HG03565 (cell line): ENCODE results near the gene PLA2G15.

ENCODE experiments used
- ATAC-seq: cut with Tn5 transposase; IDR thresholded peaks from one replicate; pipeline ENCODE4 v1.9.1; 2021; ENCODE audit warnings: mild to moderate bottlenecking, moderate library complexity; ENCODE audit not compliant: unreplicated experiment

PLA2G15 gene, protein sequence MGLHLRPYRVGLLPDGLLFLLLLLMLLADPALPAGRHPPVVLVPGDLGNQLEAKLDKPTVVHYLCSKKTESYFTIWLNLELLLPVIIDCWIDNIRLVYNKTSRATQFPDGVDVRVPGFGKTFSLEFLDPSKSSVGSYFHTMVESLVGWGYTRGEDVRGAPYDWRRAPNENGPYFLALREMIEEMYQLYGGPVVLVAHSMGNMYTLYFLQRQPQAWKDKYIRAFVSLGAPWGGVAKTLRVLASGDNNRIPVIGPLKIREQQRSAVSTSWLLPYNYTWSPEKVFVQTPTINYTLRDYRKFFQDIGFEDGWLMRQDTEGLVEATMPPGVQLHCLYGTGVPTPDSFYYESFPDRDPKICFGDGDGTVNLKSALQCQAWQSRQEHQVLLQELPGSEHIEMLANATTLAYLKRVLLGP

GRCh38 chr16:68244903-68245853 lies at the start of gene PLA2G15:
Gene PLA2G15 (plus strand): TSS chr16:68245373. CDS start chr16:68245427, 54 bp downstream.
- peak; percentile 70 for ATAC-seq

- ATAC-seq: no peak
Measured at GRCh38 chr16:68197250-68197649, 47.9 kb upstream of the PLA2G15 start.

DNA sequence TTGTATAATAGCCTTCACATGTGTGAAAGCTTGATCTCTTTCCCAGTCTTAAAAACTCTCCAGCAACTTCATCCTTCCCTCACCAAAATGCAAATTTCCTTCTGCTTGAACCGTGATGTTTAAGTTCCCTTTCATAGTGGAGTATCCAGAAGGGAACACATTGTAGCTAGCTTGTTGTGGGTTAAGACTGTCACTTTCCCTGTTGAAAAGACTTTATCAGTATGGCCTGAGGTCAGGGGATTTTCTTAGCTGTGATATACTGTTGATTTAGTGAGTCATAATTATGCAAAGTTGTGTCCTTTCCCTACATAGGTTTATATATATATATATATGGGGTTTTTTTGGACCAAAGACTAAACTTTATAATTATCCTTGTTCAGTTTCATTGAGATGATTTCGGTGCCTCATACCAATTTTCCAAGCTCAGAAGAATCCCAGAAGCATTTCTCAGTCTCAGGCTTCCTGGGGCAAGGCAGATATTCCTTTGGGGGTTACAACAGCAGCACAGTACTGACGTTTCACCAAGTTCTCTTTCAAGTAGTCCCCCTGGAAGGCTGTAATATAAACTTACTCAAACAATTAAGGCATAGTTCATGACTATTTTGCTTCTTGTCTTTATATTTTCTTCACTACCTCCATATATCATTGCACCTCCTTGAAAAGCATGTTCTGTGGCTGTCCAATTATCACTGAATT lies 44.9 kb upstream of the PLA2G15 start:
- no peak for ATAC-seq

GRCh38 chr16:68202091-68202519 lies 43.1 kb upstream of the PLA2G15 start:
- ATAC-seq: no peak

GRCh38 chr16:68206245-68206644 lies 38.9 kb upstream of the PLA2G15 start:
- no peak for ATAC-seq

- no peak for ATAC-seq
Measured at GRCh38 chr16:68214726-68215125, 30.4 kb upstream of the PLA2G15 start.

- no peak for ATAC-seq
Measured at GRCh38 chr16:68215302-68215701, 29.9 kb upstream of the PLA2G15 start.

DNA sequence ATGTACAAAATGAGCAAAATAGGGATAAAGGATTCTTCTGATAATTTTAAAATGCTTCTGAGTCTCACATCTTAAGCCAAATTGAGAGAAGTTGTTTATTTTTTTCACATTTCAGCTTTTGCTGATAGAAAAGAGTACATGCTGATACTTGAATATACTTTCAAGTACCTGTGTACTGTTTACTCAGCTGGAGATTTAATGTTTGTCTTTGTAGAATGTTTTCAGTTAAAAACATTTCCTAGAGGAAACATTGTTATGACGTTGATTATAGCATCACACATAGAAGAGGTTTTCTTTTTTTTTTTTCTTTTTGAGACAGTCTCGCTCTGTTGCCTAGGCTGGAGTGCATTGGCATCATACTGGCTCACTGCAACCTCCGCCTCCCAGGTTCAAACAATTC lies 28.9 kb upstream of the PLA2G15 start:
- no peak for ATAC-seq

DNA sequence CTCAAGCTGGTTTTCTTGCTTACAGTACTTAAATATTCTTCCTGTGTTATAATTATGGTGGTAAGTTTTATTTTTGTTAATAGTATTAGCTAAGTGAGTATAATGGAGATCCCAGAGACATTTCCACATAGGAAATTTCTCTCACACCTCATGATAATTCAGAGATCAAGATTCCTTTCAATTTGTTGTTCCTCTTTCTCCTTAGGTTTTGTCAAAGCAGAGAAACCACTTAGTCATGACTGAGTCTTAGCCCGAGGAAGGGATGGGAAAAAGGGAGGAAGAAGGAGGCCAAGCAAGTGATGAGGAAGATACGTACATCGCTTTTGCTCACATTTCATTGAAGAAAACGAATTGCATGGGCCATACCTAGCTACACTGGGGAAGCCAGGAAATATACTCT lies 27.7 kb upstream of the PLA2G15 start:
- no peak for ATAC-seq

- ATAC-seq: no peak
Measured at GRCh38 chr16:68219725-68220351, 25.3 kb upstream of the PLA2G15 start.

GRCh38 chr16:68223072-68223471 lies 22.1 kb upstream of the PLA2G15 start:
- no peak for ATAC-seq

DNA sequence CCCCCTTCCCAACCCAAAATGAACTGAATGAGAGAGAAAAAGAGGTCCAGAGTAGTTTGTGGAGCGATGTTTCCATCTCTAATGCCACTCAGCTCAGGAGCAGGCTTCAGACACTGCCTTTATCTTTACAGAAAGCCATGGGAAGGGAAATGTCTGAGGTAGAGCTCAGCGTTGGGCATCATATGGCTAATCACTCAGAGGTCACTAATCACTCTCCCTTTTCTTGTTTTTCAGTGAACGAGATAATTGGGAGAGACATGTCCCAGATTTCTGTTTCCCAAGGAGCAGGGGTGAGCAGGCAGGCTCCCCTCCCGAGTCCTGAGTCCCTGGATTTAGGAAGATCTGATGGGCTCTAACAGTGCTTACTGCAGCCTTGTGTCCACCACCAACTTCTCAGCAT lies 19.1 kb upstream of the PLA2G15 start:
- no peak for ATAC-seq

- no peak for ATAC-seq
Measured at GRCh38 chr16:68227183-68227793, 17.9 kb upstream of the PLA2G15 start.

- no peak for ATAC-seq
Measured at GRCh38 chr16:68227850-68228553, 17.2 kb upstream of the PLA2G15 start.

GRCh38 chr16:68228652-68229051 lies 16.5 kb upstream of the PLA2G15 start:
- ATAC-seq: no peak

DNA sequence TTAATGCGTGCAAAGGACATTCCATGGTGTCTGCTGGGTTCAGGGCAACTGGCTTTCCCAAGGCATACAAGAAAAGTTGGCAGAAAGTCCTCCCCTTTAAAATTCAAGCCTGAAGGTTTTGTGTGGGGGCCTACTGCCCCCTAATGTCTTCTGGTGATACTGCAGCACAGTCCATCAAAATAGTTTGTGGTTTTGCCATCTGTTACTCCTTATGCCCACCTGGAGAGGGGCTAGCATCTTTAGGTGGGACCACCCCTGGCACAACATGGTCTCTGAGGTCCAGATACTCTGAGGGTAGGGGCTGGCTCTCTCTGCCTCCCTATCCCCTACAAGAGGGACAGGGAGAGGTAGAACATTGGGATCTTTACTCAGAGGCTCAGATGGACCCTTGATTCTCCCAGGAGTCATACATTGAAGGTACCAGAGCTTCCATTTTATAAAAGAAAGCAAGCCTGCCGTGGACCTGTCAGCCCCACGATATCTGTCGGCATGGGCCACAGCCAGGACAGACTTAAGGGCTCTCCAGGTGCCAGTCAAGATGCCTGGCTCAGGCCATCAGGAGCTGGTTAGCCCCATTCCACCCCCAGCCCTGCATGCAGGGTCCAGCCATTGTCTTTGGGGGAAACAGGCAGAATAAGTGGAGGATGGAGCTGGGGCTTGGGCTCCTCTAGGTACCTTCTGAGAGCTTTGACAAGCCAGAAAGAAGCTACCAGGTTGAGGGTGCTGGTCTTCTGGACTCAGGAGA lies 15.6 kb upstream of the PLA2G15 start:
- ATAC-seq: no peak

DNA sequence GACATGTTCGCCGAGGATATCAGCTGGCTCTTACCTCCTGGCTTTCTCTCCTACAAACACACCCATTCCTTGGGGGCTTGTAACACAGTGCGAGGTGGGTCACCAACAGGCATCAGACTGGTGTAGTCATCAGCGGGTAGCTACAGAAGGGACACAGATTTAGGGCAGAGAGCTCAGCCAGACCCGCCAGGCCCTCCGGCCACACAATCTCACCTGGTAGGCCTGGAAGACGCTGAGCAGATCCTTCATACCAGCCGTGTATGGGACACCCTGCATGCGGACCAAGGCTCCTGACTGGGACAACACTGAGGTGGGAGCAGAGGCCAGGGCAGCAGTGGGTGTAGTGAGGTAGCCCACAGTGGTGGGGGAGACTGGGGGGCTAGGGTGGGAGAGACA lies 15.0 kb upstream of the PLA2G15 start:
- ATAC-seq: no peak

- no peak for ATAC-seq
Measured at GRCh38 chr16:68230956-68231355, 14.2 kb upstream of the PLA2G15 start.
